ENCODE results near the gene SYNGR3. TPM values are rescaled to one million over a fixed set of nuclear protein-coding genes. Genes with fewer than 3 reads are reported as not detected.

SYNGR3 gene
- total and polyA plus RNA-seq, 2 of the 13 experiments (the other 11 are each of a cell fraction or from before 2014, with no cell fraction given): 0.97 to 5.7 TPM

- TF ChIP-seq FOXO4 (CRISPR knock-in tag; conservative IDR thresholded peaks at IDR 0.05): no peak
- peak; percentile 90; the same call in 1 of the 2 replicates for TF ChIP-seq ZNF709 (CRISPR knock-in tag; IDR thresholded peaks at IDR 0.05)
- no peak for TF ChIP-seq CEBPZ (IDR thresholded peaks at IDR 0.05; ENCODE audit: low read length)
- 0 out of 2 replicates have a peak, but pooled peaks have one; percentile 19 for TF ChIP-seq ZNF530 (CRISPR knock-in tag; IDR thresholded peaks at IDR 0.05; ENCODE audit: low read depth)
- no peak for TF ChIP-seq ZNF326 (CRISPR knock-in tag; IDR thresholded peaks at IDR 0.05; ENCODE audit: borderline replicate concordance)
- peak; percentile 89 for TF ChIP-seq GABPB1 (CRISPR knock-in tag; IDR thresholded peaks at IDR 0.05)
- TF ChIP-seq REST (IDR thresholded peaks at IDR 0.05; ENCODE audit: borderline replicate concordance in 1 of 2, low read depth in 1 of 2, low read length in 2 of 2): peak in 1 of 2 experiments; percentile 46; a peak in 1 of 4 replicates
- no peak for TF ChIP-seq ZNF10 (CRISPR knock-in tag; IDR thresholded peaks at IDR 0.05; ENCODE audit: borderline replicate concordance, low read depth)
- peak; percentile 61 for TF ChIP-seq PITX1 (CRISPR knock-in tag; IDR thresholded peaks at IDR 0.05)
- TF ChIP-seq ZBTB1 (CRISPR knock-in tag; IDR thresholded peaks at IDR 0.05; ENCODE audit: borderline replicate concordance): no peak
- peak; percentile 76 for TF ChIP-seq KDM5A (IDR thresholded peaks at IDR 0.05; ENCODE audit: borderline replicate concordance, low read length)
- TF ChIP-seq, protein P1, sequence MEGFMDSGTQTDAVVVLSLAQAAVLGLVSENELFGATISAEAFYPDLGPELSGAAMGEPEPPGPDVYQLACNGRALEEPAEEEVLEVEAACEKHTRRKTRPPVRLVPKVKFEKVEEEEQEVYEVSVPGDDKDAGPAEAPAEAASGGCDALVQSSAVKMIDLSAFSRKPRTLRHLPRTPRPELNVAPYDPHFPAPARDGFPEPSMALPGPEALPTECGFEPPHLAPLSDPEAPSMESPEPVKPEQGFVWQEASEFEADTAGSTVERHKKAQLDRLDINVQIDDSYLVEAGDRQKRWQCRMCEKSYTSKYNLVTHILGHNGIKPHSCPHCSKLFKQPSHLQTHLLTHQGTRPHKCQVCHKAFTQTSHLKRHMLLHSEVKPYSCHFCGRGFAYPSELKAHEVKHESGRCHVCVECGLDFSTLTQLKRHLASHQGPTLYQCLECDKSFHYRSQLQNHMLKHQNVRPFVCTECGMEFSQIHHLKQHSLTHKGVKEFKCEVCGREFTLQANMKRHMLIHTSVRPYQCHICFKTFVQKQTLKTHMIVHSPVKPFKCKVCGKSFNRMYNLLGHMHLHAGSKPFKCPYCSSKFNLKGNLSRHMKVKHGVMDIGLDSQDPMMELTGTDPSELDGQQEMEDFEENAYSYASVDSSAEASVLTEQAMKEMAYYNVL (CRISPR knock-in tag; IDR thresholded peaks at IDR 0.05; ENCODE audit: borderline replicate concordance): peak; percentile 50; the same call in 1 of the 2 replicates
- TF ChIP-seq SP140L (CRISPR knock-in tag; IDR thresholded peaks at IDR 0.05; ENCODE audit: borderline replicate concordance): no peak
- TF ChIP-seq, protein P2, sequence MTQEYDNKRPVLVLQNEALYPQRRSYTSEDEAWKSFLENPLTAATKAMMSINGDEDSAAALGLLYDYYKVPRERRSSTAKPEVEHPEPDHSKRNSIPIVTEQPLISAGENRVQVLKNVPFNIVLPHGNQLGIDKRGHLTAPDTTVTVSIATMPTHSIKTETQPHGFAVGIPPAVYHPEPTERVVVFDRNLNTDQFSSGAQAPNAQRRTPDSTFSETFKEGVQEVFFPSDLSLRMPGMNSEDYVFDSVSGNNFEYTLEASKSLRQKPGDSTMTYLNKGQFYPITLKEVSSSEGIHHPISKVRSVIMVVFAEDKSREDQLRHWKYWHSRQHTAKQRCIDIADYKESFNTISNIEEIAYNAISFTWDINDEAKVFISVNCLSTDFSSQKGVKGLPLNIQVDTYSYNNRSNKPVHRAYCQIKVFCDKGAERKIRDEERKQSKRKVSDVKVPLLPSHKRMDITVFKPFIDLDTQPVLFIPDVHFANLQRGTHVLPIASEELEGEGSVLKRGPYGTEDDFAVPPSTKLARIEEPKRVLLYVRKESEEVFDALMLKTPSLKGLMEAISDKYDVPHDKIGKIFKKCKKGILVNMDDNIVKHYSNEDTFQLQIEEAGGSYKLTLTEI (CRISPR knock-in tag; conservative IDR thresholded peaks at IDR 0.05): no peak
Measured at GRCh38 chr16:1964506-1965395, 25.0 kb upstream of the SYNGR3 start, which contains the start of gene RPS2 (continued).

Data from HepG2 (cell line).